HG03139 (cell line): ENCODE measurements around the gene TTC39A.
"Not testable (repeated sequence)": the region's sequence is repeated elsewhere in the genome, so short reads cannot be mapped to it uniquely, and the experiment has no call there.

ENCODE experiments used
- ATAC-seq: cut with Tn5 transposase; IDR thresholded peaks from one replicate; pipeline ENCODE4 v1.9.1; 2021; ENCODE audit not compliant: unreplicated experiment

TTC39A gene

GRCh38 chr1:51272916-51273315 lies 57.4 kb downstream of the TTC39A start:
- no peak for ATAC-seq

- no peak for ATAC-seq
Measured at GRCh38 chr1:51270751-51271150, 59.6 kb downstream of the TTC39A start.

- ATAC-seq, result no peak
Measured at GRCh38 chr1:51268634-51269033, 61.7 kb downstream of the TTC39A start.

GRCh38 chr1:51266791-51267190 lies 63.6 kb downstream of the TTC39A start:
- ATAC-seq, result no peak

GRCh38 chr1:51266181-51266580 lies 64.2 kb downstream of the TTC39A start:
- ATAC-seq, result no peak

- no peak for ATAC-seq
Measured at GRCh38 chr1:51265618-51266017, 64.7 kb downstream of the TTC39A start.

GRCh38 chr1:51264451-51264850 lies 65.9 kb downstream of the TTC39A start:
- ATAC-seq, result no peak

GRCh38 chr1:51263147-51263877 lies 67.0 kb downstream of the TTC39A start:
- no peak for ATAC-seq

GRCh38 chr1:51255331-51255730 lies 75.0 kb downstream of the TTC39A start:
- no peak for ATAC-seq

GRCh38 chr1:51253691-51254090 lies 76.7 kb downstream of the TTC39A start:
- no peak for ATAC-seq

- ATAC-seq, result no peak
Measured at GRCh38 chr1:51252366-51252765, 78.0 kb downstream of the TTC39A start.

- not testable (repeated sequence) for ATAC-seq
Measured at GRCh38 chr1:51251165-51251564, 79.2 kb downstream of the TTC39A start.

- not testable (repeated sequence) for ATAC-seq
Measured at GRCh38 chr1:51250729-51251128, 79.6 kb downstream of the TTC39A start.

GRCh38 chr1:51249445-51249844 lies 80.9 kb downstream of the TTC39A start:
- ATAC-seq, result no peak

- no peak for ATAC-seq
Measured at GRCh38 chr1:51247499-51247898, 82.9 kb downstream of the TTC39A start.

- no peak for ATAC-seq
Measured at GRCh38 chr1:51247022-51247421, 83.3 kb downstream of the TTC39A start.

GRCh38 chr1:51242546-51242945 lies 87.8 kb downstream of the TTC39A start:
- no peak for ATAC-seq

GRCh38 chr1:51241119-51241518 lies 89.2 kb downstream of the TTC39A start:
- no peak for ATAC-seq

GRCh38 chr1:51240084-51240483 lies 90.3 kb downstream of the TTC39A start:
- no peak for ATAC-seq

GRCh38 chr1:51238034-51238403 lies 92.3 kb downstream of the TTC39A start:
- ATAC-seq, result no peak

- no peak for ATAC-seq
Measured at GRCh38 chr1:51237351-51238033, 92.9 kb downstream of the TTC39A start.
